Non-pigmented ciliary epithelial cell (primary cell): ENCODE measurements around the gene RBM22.

ENCODE experiments used
- DNase-seq: peaks from one replicate; pipeline ENCODE4 v3.0.0-alpha.2; 2010; ENCODE audit warnings: low read depth

RBM22 gene

GRCh38 chr5:150672237-150672883, 28.5 kb downstream of the RBM22 start:
- DNase-seq, result no peak

- no peak for DNase-seq
Observed at GRCh38 chr5:150671509-150672236, 29.2 kb downstream of the RBM22 start.

- DNase-seq, result no peak
Observed at GRCh38 chr5:150670948-150671310, 29.9 kb downstream of the RBM22 start.

GRCh38 chr5:150670275-150670947, 30.5 kb downstream of the RBM22 start:
- no peak for DNase-seq

- DNase-seq, result no peak
Observed at GRCh38 chr5:150665044-150665443, 35.8 kb downstream of the RBM22 start.

- DNase-seq, result no peak
Observed at GRCh38 chr5:150663936-150664335, 36.9 kb downstream of the RBM22 start.

GRCh38 chr5:150662731-150663516, 37.9 kb downstream of the RBM22 start:
- DNase-seq, result no peak

- DNase-seq, result no peak
Observed at GRCh38 chr5:150661821-150662596, 38.9 kb downstream of the RBM22 start.

GRCh38 chr5:150661086-150661485, 39.8 kb downstream of the RBM22 start, which contains the start of gene MYOZ3:
Gene MYOZ3 (plus strand): TSS chr5:150661251. CDS start chr5:150662942, 1,691 bp downstream.
- DNase-seq, result no peak

GRCh38 chr5:150660108-150660831, 40.6 kb downstream of the RBM22 start:
- DNase-seq, result no peak

- DNase-seq, result no peak
Observed at GRCh38 chr5:150659360-150660107, 41.3 kb downstream of the RBM22 start.

GRCh38 chr5:150658699-150659265, 42.1 kb downstream of the RBM22 start:
- no peak for DNase-seq

- DNase-seq, result no peak
Observed at GRCh38 chr5:150658121-150658520, 42.7 kb downstream of the RBM22 start.

- no peak for DNase-seq
Observed at GRCh38 chr5:150656191-150657132, 44.4 kb downstream of the RBM22 start.

- no peak for DNase-seq
Observed at GRCh38 chr5:150655221-150655620, 45.6 kb downstream of the RBM22 start.

- no peak for DNase-seq
Observed at GRCh38 chr5:150653762-150654556, 46.9 kb downstream of the RBM22 start.

GRCh38 chr5:150653145-150653761, 47.6 kb downstream of the RBM22 start:
- DNase-seq, result no peak
